SK-N-SH (cell line): Measurements from ENCODE around the gene NPHS2. TPM values are rescaled to one million over a fixed set of nuclear protein-coding genes. Genes with fewer than 3 reads are reported as not detected.

Experiments used
- CTCF ChIA-PET: fragments of 300-600, 350-600 bp; formaldehyde crosslinking; extraction: SDS; loops from one replicate; lab custom pipeline; 2021; lab: Yijun Ruan, JAX
- POLR2A ChIA-PET: fragments of 350-600 bp; sonication (Branson Sonifier 250); formaldehyde crosslinking; extraction: SDS; loops from one replicate; lab custom pipeline; 2020; ENCODE audit warnings: antibody characterized with exemption, inconsistent platforms; lab: Yijun Ruan, JAX
- DNase-seq: peaks from one replicate; pipeline ENCODE4 v3.0.0; 2012
- H2AFZ ChIP-seq: fragments of 200-600 bp; sonication (generic); 2 replicates; pipeline ENCODE4 v1.8.1; 2016; ENCODE audit warnings: antibody characterized with exemption, mild to moderate bottlenecking, low read depth
- H3F3A ChIP-seq: fragments of 200-600 bp; sonication (generic); replicated peaks from 2 replicates; pipeline ENCODE3; 2016; ENCODE audit warnings: antibody characterized with exemption, mild to moderate bottlenecking; ENCODE audit not compliant: insufficient read depth
- H3K27ac ChIP-seq, 2 experiments: fragments of 200-500 bp in 1 of 2; fragments of 200-600 bp in 1 of 2; sonication (Bioruptor generic) in 1 of 2; sonication (generic), shearing (Covaris generic) in 1 of 2; 2 replicates each; pipeline versions ENCODE4 v1.5.1 to v1.6.1; 2014 to 2016; ENCODE audit warnings: low read depth in 2 of 2, inconsistent platforms in 1 of 2, low read length in 1 of 2, mild to moderate bottlenecking in 1 of 2, mixed read lengths in 1 of 2
- H3K27me3 ChIP-seq: fragments of 200-600 bp; sonication (generic), shearing (Covaris generic); 2 replicates; pipeline ENCODE4 v1.6.1; 2016; ENCODE audit warnings: mixed run types; ENCODE audit not compliant: insufficient read depth
- H3K36me3 ChIP-seq, 2 experiments: fragments of 200-500 bp in 1 of 2; fragments of 200-600 bp in 1 of 2; sonication (Bioruptor generic) in 1 of 2; sonication (generic) in 1 of 2; replicated peaks in 1 of 2; 2 replicates each; pipeline versions ENCODE3 to v1.5.1; 2014 to 2016; ENCODE audit warnings: low read length in 1 of 2, mild to moderate bottlenecking in 1 of 2; ENCODE audit not compliant: insufficient read depth in 2 of 2, control insufficient read depth in 1 of 2
- H3K4me1 ChIP-seq, 2 experiments: fragments of 200-500 bp in 1 of 2; fragments of 200-600 bp in 1 of 2; sonication (Bioruptor generic) in 1 of 2; sonication (generic), shearing (Covaris generic) in 1 of 2; 2 replicates each; pipeline versions ENCODE4 v1.5.1 to v1.6.1; 2014 to 2016; ENCODE audit warnings: low read depth in 1 of 2, low read length in 1 of 2, mixed run types in 1 of 2; ENCODE audit not compliant: insufficient read depth in 2 of 2, control insufficient read depth in 1 of 2
- H3K4me2 ChIP-seq: fragments of 200-600 bp; sonication (generic), shearing (Covaris generic); 2 replicates; pipeline ENCODE4 v1.6.1; 2017; ENCODE audit warnings: mixed run types
- H3K4me3 ChIP-seq, 2 experiments: fragments of 200-500 bp in 1 of 2; fragments of 200-600 bp in 1 of 2; sonication (Bioruptor generic) in 1 of 2; sonication (generic), shearing (Covaris generic) in 1 of 2; 2 replicates each; pipeline versions ENCODE4 v1.5.1 to v1.8.1; 2014 to 2016; ENCODE audit warnings: low read depth in 2 of 2, inconsistent platforms in 1 of 2, low read length in 1 of 2, mild to moderate bottlenecking in 1 of 2, mixed read lengths in 1 of 2, moderate library complexity in 1 of 2
- H3K79me2 ChIP-seq: fragments of 200-600 bp; sonication (generic); 2 replicates; pipeline ENCODE4 v1.8.1; 2017; ENCODE audit warnings: mild to moderate bottlenecking; ENCODE audit not compliant: insufficient read depth
- H3K9ac ChIP-seq: fragments of 200-600 bp; sonication (generic); 2 replicates; pipeline ENCODE4 v1.6.1; 2017; ENCODE audit warnings: mixed run types
- H3K9me2 ChIP-seq: fragments of 200-600 bp; sonication (generic); 2 replicates; pipeline ENCODE4 v1.6.1; 2017; ENCODE audit warnings: mixed run types
- H3K9me3 ChIP-seq: fragments of 200-600 bp; sonication (generic); 2 replicates; pipeline ENCODE4 v1.6.1; 2017; ENCODE audit warnings: mixed run types, mild to moderate bottlenecking, moderate library complexity
- H4K20me1 ChIP-seq: fragments of 200-600 bp; sonication (generic); 2 replicates; pipeline ENCODE4 v1.6.1; 2017; ENCODE audit warnings: mild to moderate bottlenecking, mixed run types; ENCODE audit not compliant: insufficient read depth
- CTCF ChIP-seq: fragments of 200-600 bp; sonication (generic); IDR thresholded peaks from 2 replicates; pipeline ENCODE4 v1.6.1; 2017; ENCODE audit warnings: antibody characterized with exemption, mild to moderate bottlenecking, moderate library complexity
- ELF1 ChIP-seq: IDR thresholded peaks from 2 replicates; pipeline ENCODE4 v1.4.0; 2012
- EZH2phosphoT487 ChIP-seq: fragments of 200-600 bp; sonication (generic); IDR thresholded peaks from 2 replicates; pipeline ENCODE4 v1.6.1; 2017; ENCODE audit warnings: low read depth, mixed run types, mild to moderate bottlenecking, antibody characterized with exemption, moderate library complexity, borderline replicate concordance
- FOSL2 ChIP-seq: IDR thresholded peaks from 2 replicates; pipeline ENCODE4 v1.4.0; 2012; ENCODE audit warnings: low read depth, mild to moderate bottlenecking, moderate library complexity, borderline replicate concordance
- FOXJ3 ChIP-seq: sonication (generic); formaldehyde crosslinking; IDR thresholded peaks from 2 replicates; pipeline ENCODE4 v1.5.1; 2020; ENCODE audit warnings: mild to moderate bottlenecking, missing genetic modification reagents
- FOXM1 ChIP-seq: IDR thresholded peaks from 2 replicates; pipeline ENCODE4 v1.4.0; 2012; ENCODE audit warnings: low read depth, mild to moderate bottlenecking
- GATA2 ChIP-seq: sonication (generic); formaldehyde crosslinking; IDR thresholded peaks from 2 replicates; pipeline ENCODE4 v1.5.0; 2020; ENCODE audit warnings: mild to moderate bottlenecking, missing genetic modification reagents
- MEF2A ChIP-seq: IDR thresholded peaks from 2 replicates; pipeline ENCODE4 v1.4.0; 2012; ENCODE audit warnings: low read depth, borderline replicate concordance
- POLR2AphosphoS5 ChIP-seq: IDR thresholded peaks from 2 replicates; pipeline ENCODE4 v1.6.1; 2012; ENCODE audit warnings: low read depth, low read length
- REST ChIP-seq: IDR thresholded peaks from 2 replicates; pipeline ENCODE4 v1.6.1; 2012; ENCODE audit warnings: mild to moderate bottlenecking, low read depth, low read length, moderate library complexity
- SIN3A ChIP-seq: IDR thresholded peaks from 2 replicates; pipeline ENCODE4 v1.6.1; 2012; ENCODE audit warnings: low read depth, mild to moderate bottlenecking, low read length, moderate library complexity, borderline replicate concordance
- SMC3 ChIP-seq: IDR thresholded peaks from 2 replicates; pipeline ENCODE4 v1.6.1; 2012; ENCODE audit warnings: low read depth, low read length, improper control_type of control experiment
- USF2 ChIP-seq: fragments of 150-350 bp; IDR thresholded peaks from 2 replicates; pipeline ENCODE4 v1.6.1; 2017; ENCODE audit warnings: antibody characterized with exemption, low read length, low read depth, borderline replicate concordance
- WGBS: methylation state at CpG from one replicate; pipeline ENCODE4 v1.1.6; 2017; ENCODE audit warnings: low lambda C conversion rate; 5-methylcytosine and 5-hydroxymethylcytosine counted together
- polyA plus RNA-seq, 3 experiments: library from polyadenylated mRNA; depleted of rRNA; stranded (reverse); fragments of >200 nt; gene quantifications; 2 replicates each; pipeline ENCODE4 v1.2.3, GENCODE V29; 2012

NPHS2 gene
- polyA plus RNA-seq, 1 of the 3 experiments (the other 2 are of a cell fraction) = not detected

GRCh38 chr1:179591253-179591591 is 15.5 kb upstream of the NPHS2 start:
- no peak overlapping the region for H3K9ac ChIP-seq
- H3K4me3 ChIP-seq = peak overlapping the region in 1 of 2 experiments; percentile 25; a peak in 1 of 4 replicates
- no peaks in the 10 kb centered on the region for H3K79me2 ChIP-seq
- H3K4me1 ChIP-seq = no peaks in the 10 kb centered on the region; a peak in 1 of 4 replicates
- 11% methylated on average over 7 of the region's 7 CpGs for WGBS
- ChIA-PET POLR2A (no interaction called here), CTCF (interaction anchor here (0.5 to 2.2 kb wide), 2 partner anchors 223 to 660 kb away, joined by 3 to 8 read pairs; no protein-coding TSS in a partner anchor)
- no peaks in the 10 kb centered on the region; the same call in 1 of the 2 replicates for H3K27me3 ChIP-seq
- TF ChIP-seq GATA2 (CRISPR knock-in tag) (no peak), SMC3 (no peak), SIN3A (no peak), FOSL2 (no peak), EZH2phosphoT487 (no peak), ELF1 (no peak), REST (no peak), CTCF (no peak), USF2 (no peak), FOXM1 (no peak), FOXJ3 (no peak), POLR2AphosphoS5 (no peak), MEF2A (no peak)
- no peaks in the 10 kb centered on the region for H3F3A ChIP-seq
- DNase-seq = no peak
- H3K9me2 ChIP-seq = no peaks in the 10 kb centered on the region
- no peaks in the 10 kb centered on the region for H3K9me3 ChIP-seq
- H3K36me3 ChIP-seq = no peaks in the 10 kb centered on the region
- peak overlapping the region; percentile 41; the same call in 1 of the 2 replicates for H3K4me2 ChIP-seq
- no peak overlapping the region for H2AFZ ChIP-seq
- no peaks in the 10 kb centered on the region for H4K20me1 ChIP-seq
- H3K27ac ChIP-seq = no peak overlapping the region
